Keratinocyte (primary cell): ENCODE data around the gene NCCRP1. TPM values are rescaled to one million over a fixed set of nuclear protein-coding genes. Genes with fewer than 3 reads are reported as not detected.
A peak's percentile ranks its signal among the peaks of the same experiment; 100 is the strongest.

Source experiments
- DNase-seq: peaks from one replicate; pipeline ENCODE4 v3.0.0-alpha.2; 2011; ENCODE audit warnings: low read depth, missing footprints, low spot score
- FAIRE-seq: peaks from 2 replicates; lab custom pipeline; 2011; peaks lifted over from hg19 to GRCh38; lab: Jason Lieb, UNC
- H2AFZ ChIP-seq: 2 replicates; pipeline ENCODE4 v1.6.0; 2012; ENCODE audit warnings: low read length, control low read depth, inconsistent platforms; ENCODE audit not compliant: control insufficient read depth
- H3K27ac ChIP-seq: 2 replicates; pipeline ENCODE4 v1.5.1; 2011; ENCODE audit warnings: low read length; ENCODE audit not compliant: control insufficient read depth, insufficient read depth
- H3K27me3 ChIP-seq: 3 replicates; pipeline ENCODE4 v1.6.0; 2011; ENCODE audit warnings: low read length; ENCODE audit not compliant: control insufficient read depth, insufficient read depth; ENCODE audit errors: extremely low read depth
- H3K36me3 ChIP-seq, 2 experiments: 2 replicates in 1 of 2; 3 replicates in 1 of 2; pipeline ENCODE4 v1.5.1; 2011; ENCODE audit warnings: low read length in 2 of 2, mild to moderate bottlenecking in 1 of 2; ENCODE audit not compliant: control insufficient read depth in 2 of 2, insufficient read depth in 2 of 2; ENCODE audit errors: extremely low read depth in 1 of 2
- H3K4me1 ChIP-seq: 3 replicates; pipeline ENCODE4 v1.5.1; 2011; ENCODE audit warnings: low read length; ENCODE audit not compliant: control insufficient read depth, insufficient read depth; ENCODE audit errors: extremely low read depth
- H3K4me2 ChIP-seq: 3 replicates; pipeline ENCODE4 v1.6.0; 2011; ENCODE audit warnings: low read depth, low read length; ENCODE audit not compliant: control insufficient read depth, insufficient read depth; ENCODE audit errors: extremely low read depth
- H3K4me3 ChIP-seq, 3 experiments: fragments of 200-600 bp in 1 of 3; sonication (generic) in 1 of 3; 2 replicates in 2 of 3; 3 replicates in 1 of 3; pipeline ENCODE4 v1.5.1; 2011 to 2016; ENCODE audit warnings: low read length in 3 of 3, mild to moderate bottlenecking in 3 of 3, control low read depth in 2 of 3, inconsistent platforms in 1 of 3, low read depth in 1 of 3, mixed read lengths in 1 of 3, mixed run types in 1 of 3, moderate library complexity in 1 of 3; ENCODE audit not compliant: control insufficient read depth in 2 of 3, insufficient read depth in 2 of 3; ENCODE audit errors: extremely low read depth in 1 of 3
- H3K79me2 ChIP-seq: 2 replicates; pipeline ENCODE4 v1.6.0; 2012; ENCODE audit warnings: low read length; ENCODE audit not compliant: control insufficient read depth, insufficient read depth
- H3K9ac ChIP-seq: 3 replicates; pipeline ENCODE4 v1.6.0; 2011; ENCODE audit warnings: low read length; ENCODE audit not compliant: control insufficient read depth, insufficient read depth; ENCODE audit errors: extremely low read depth
- H3K9me1 ChIP-seq: 3 replicates; pipeline ENCODE4 v1.6.0; 2011; ENCODE audit warnings: low read length; ENCODE audit not compliant: control insufficient read depth, insufficient read depth; ENCODE audit errors: extremely low read depth
- H3K9me3 ChIP-seq: 2 replicates; pipeline ENCODE4 v1.5.1; 2012; ENCODE audit warnings: low read depth, low read length; ENCODE audit not compliant: control insufficient read depth
- H4K20me1 ChIP-seq: 3 replicates; pipeline ENCODE4 v1.6.0; 2011; ENCODE audit warnings: low read length; ENCODE audit not compliant: control insufficient read depth, insufficient read depth; ENCODE audit errors: extremely low read depth
- EZH2 ChIP-seq: IDR thresholded peaks from one replicate; pipeline ENCODE4 v1.6.1; 2012; ENCODE audit warnings: inconsistent platforms, mild to moderate bottlenecking, low read length, moderate library complexity
- dilution Hi-C: fragments of 300-500 bp; cut with MboI; formaldehyde crosslinking; loops from one replicate; pipeline ENCODE4 v1.7.0; 2020; ENCODE audit warnings: low sequenced_read_pairs; ENCODE audit not compliant: extremely low pct_ligation_motif_present
- polyA plus RNA-seq, 5 experiments: library from polyadenylated mRNA; depleted of rRNA in 3 of 5; stranded (reverse) in 3 of 5; stranded (forward) in 1 of 5; unstranded in 1 of 5; fragments of >200 nt; gene quantifications; 1 replicate in 1 of 5; 2 replicates in 3 of 5; 3 replicates in 1 of 5; pipeline versions ENCODE4 v1.2.1 to v1.2.3, GENCODE V29; 2011 to 2012; ENCODE audit warnings: missing spikeins in 2 of 5, low read depth in 1 of 5, low replicate concordance in 1 of 5
- TF ChIP-seq, protein P1 (sequence below), 3 experiments: IDR thresholded peaks in 1 of 3; conservative IDR thresholded peaks in 1 of 3; optimal IDR thresholded peaks in 1 of 3; 2 replicates in 2 of 3; 3 replicates in 1 of 3; pipeline versions ENCODE3 to v1.5.1; 2011; ENCODE audit warnings: low read length in 3 of 3, mild to moderate bottlenecking in 3 of 3, moderate library complexity in 2 of 3, control low read depth in 1 of 3, inconsistent platforms in 1 of 3; ENCODE audit not compliant: insufficient read depth in 2 of 3; ENCODE audit errors: extremely low read depth in 1 of 3

Gene NCCRP1
- polyA plus RNA-seq, 1 donor (not counting 4 experiments of a cell fraction or from before 2014, with no cell fraction given) = 2.3 TPM

DNA sequence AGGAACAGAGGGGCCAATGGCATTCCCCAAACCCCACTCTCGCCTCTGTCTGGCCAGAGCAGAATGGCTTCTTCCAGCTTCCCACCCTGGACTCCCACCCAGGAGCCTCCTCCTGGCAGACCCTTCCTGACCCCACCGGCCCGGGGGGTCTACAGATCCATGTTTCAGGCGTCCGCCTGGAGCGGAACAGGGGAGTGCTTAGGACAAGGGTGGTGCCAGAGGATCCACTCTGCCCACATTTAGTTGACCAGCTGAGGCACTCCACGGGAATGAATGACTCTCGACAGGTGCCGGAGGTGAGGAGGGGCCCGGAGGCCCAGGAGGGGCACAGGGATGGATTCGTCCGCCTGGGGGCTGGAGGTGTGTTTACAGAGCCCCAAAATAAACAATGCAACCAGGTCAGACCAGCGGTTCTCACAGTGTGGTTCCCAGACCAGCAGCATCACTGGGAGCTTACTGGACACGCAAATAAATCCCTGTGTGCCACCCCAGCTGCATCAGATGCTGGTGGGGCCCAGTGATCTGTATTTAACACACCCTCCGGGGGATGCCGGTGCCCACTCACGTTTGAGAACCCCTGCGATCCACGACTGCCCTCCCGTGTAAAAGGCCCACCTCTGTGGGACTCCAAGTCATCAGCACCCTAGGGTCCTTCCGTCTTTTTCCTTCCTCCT lies 15.1 kb upstream of the NCCRP1 start:
- Histone ChIP-seq H3K9me1 (no peaks in the 10 kb centered on the region), H3K27ac (no peak overlapping the region), H3K36me3 (peaks cover 0 to 15% of the 10 kb centered on the region in 2 experiments), H3K9ac (no peak overlapping the region), H3K27me3 (no peaks in the 10 kb centered on the region), H2AFZ (no peak overlapping the region), H3K4me2 (no peak overlapping the region), H3K9me3 (no peaks in the 10 kb centered on the region), H3K4me3 (no peak overlapping the region), H4K20me1 (no peaks in the 10 kb centered on the region), H3K4me1 (no peaks in the 10 kb centered on the region), H3K79me2 (no peaks in the 10 kb centered on the region)
- FAIRE-seq (no peak), DNase-seq (no peak)
- TF ChIP-seq, protein P1, sequence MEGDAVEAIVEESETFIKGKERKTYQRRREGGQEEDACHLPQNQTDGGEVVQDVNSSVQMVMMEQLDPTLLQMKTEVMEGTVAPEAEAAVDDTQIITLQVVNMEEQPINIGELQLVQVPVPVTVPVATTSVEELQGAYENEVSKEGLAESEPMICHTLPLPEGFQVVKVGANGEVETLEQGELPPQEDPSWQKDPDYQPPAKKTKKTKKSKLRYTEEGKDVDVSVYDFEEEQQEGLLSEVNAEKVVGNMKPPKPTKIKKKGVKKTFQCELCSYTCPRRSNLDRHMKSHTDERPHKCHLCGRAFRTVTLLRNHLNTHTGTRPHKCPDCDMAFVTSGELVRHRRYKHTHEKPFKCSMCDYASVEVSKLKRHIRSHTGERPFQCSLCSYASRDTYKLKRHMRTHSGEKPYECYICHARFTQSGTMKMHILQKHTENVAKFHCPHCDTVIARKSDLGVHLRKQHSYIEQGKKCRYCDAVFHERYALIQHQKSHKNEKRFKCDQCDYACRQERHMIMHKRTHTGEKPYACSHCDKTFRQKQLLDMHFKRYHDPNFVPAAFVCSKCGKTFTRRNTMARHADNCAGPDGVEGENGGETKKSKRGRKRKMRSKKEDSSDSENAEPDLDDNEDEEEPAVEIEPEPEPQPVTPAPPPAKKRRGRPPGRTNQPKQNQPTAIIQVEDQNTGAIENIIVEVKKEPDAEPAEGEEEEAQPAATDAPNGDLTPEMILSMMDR (optimal IDR thresholded peaks at IDR 0.05 in 1 of 3, IDR thresholded peaks at IDR 0.05 in 1 of 3, conservative IDR thresholded peaks at IDR 0.05 in 1 of 3; ENCODE audit: extremely low read depth in 1 of 3, insufficient read depth in 2 of 3, low read length in 3 of 3) = no peak
- TF ChIP-seq EZH2 = no peak
- dilution Hi-C loops = no loop called here

DNA sequence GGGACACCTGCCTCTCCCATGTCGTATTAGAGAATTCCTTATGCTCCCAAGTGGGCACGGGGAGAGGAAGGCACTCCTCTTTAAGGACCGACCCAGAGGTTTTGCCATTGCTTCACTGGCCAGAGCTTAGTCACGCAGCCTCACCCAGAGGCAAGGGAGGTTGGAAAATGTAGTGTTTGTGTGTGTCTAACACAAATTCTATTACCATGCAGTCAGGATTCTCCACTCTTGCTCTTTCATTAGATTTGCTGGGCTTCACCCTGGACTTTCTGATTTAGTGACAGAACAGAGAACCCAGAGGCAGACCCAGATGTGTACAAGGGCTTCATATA lies 14.6 kb upstream of the NCCRP1 start:
- no peak for DNase-seq
- no peak overlapping the region for H2AFZ ChIP-seq
- no peaks in the 10 kb centered on the region for H3K9me1 ChIP-seq
- no peak overlapping the region for H3K4me3 ChIP-seq
- TF ChIP-seq, protein P1 (optimal IDR thresholded peaks at IDR 0.05 in 1 of 3, IDR thresholded peaks at IDR 0.05 in 1 of 3, conservative IDR thresholded peaks at IDR 0.05 in 1 of 3; ENCODE audit: extremely low read depth in 1 of 3, insufficient read depth in 2 of 3, low read length in 3 of 3) = no peak
- TF ChIP-seq EZH2 = no peak
- no peaks in the 10 kb centered on the region for H3K27me3 ChIP-seq
- H3K9ac ChIP-seq = no peak overlapping the region
- no peaks in the 10 kb centered on the region for H3K79me2 ChIP-seq
- dilution Hi-C loops = no loop called here
- H3K4me1 ChIP-seq = no peaks in the 10 kb centered on the region
- peaks cover 0 to 14% of the 10 kb centered on the region in 2 experiments for H3K36me3 ChIP-seq
- H3K9me3 ChIP-seq = no peaks in the 10 kb centered on the region
- H4K20me1 ChIP-seq = no peaks in the 10 kb centered on the region
- no peak overlapping the region for H3K27ac ChIP-seq
- H3K4me2 ChIP-seq = no peak overlapping the region
- FAIRE-seq = peak; percentile 46
